GM12891 (cell line): Measurements from ENCODE around the gene CGNL1.

Experiments
- POLR2A ChIP-seq: IDR thresholded peaks from 2 replicates; pipeline ENCODE4 v1.6.1; 2011; ENCODE audit warnings: low read depth, low read length, control low read depth
- POLR2AphosphoS5 ChIP-seq: IDR thresholded peaks from 2 replicates; pipeline ENCODE4 v1.6.1; 2011; ENCODE audit warnings: low read depth, low read length, control low read depth

DNA sequence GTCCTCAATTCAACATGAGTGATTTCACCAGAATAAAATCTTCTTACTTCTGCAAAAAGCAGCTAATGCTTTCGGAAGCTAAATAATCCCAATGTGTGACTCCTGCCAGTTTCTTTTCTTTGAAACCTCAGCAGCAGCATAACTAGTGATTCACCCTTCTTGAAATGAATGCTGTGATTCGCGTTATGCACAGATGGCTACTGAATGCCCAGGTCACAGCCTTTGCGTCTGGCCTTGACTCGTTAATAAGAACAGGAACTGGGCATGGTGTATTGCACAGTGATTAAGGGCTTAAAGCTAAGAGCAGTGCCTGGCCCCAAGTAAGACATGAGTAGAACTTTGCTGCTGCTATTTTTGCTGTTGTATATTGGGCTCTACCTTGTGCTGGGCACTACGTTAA, 19.0 kb downstream of the CGNL1 start:
- TF ChIP-seq POLR2AphosphoS5 (no peak), POLR2A (no peak)
